Endodermal cell (in vitro differentiated cells): ENCODE data around the gene ADD1. TPM values are rescaled to one million over a fixed set of nuclear protein-coding genes. Genes with fewer than 3 reads are reported as not detected.

Source experiments
- DNase-seq: peaks from one replicate; pipeline ENCODE4 v3.0.0-alpha.2; 2017
- H3K27ac ChIP-seq: 2 replicates; pipeline ENCODE4 v1.5.1; 2013; ENCODE audit warnings: mild to moderate bottlenecking, low read depth, low read length, moderate library complexity
- H3K27me3 ChIP-seq: 2 replicates; pipeline ENCODE4 v1.6.1; 2013; ENCODE audit warnings: mild to moderate bottlenecking, low read length, moderate library complexity; ENCODE audit not compliant: insufficient read depth, control insufficient read depth, poor library complexity, severe bottlenecking
- H3K36me3 ChIP-seq: 2 replicates; pipeline ENCODE4 v1.7.0; 2013; ENCODE audit warnings: mild to moderate bottlenecking, low read length, moderate library complexity; ENCODE audit not compliant: control insufficient read depth, insufficient read depth
- H3K4me1 ChIP-seq: one replicate; pipeline ENCODE4 v1.7.0; 2013; ENCODE audit warnings: low read length; ENCODE audit not compliant: control insufficient read depth, insufficient read depth
- H3K4me3 ChIP-seq: 2 replicates; pipeline ENCODE4 v1.5.1; 2013; ENCODE audit warnings: mild to moderate bottlenecking, low read length, moderate library complexity
- H3K9ac ChIP-seq: 2 replicates; pipeline ENCODE4 v1.6.1; 2013; ENCODE audit warnings: mild to moderate bottlenecking, low read length, moderate library complexity; ENCODE audit not compliant: poor library complexity, severe bottlenecking; ENCODE audit errors: extremely low read depth
- H3K9me3 ChIP-seq: 2 replicates; pipeline ENCODE4 v1.6.1; 2013; ENCODE audit warnings: mild to moderate bottlenecking, low read length, moderate library complexity; ENCODE audit not compliant: control insufficient read depth
- H3K27ac Mint-ChIP-seq: 2 replicates; pipeline ENCODE4 v1.8.0; 2020; ENCODE audit warnings: mixed read lengths
- H3K27me3 Mint-ChIP-seq: 2 replicates; pipeline ENCODE4 v1.8.0; 2021; ENCODE audit warnings: mild to moderate bottlenecking, mixed read lengths; ENCODE audit not compliant: insufficient read depth
- H3K36me3 Mint-ChIP-seq: 2 replicates; pipeline ENCODE4 v1.8.0; 2020; ENCODE audit warnings: low read depth, mixed read lengths
- H3K4me1 Mint-ChIP-seq: 2 replicates; pipeline ENCODE4 v1.8.0; 2020; ENCODE audit warnings: mixed read lengths
- H3K4me3 Mint-ChIP-seq: 2 replicates; pipeline ENCODE4 v1.8.0; 2020; ENCODE audit warnings: mild to moderate bottlenecking, moderate library complexity, mixed read lengths
- H3K9me3 Mint-ChIP-seq: 2 replicates; pipeline ENCODE4 v1.8.0; 2020; ENCODE audit warnings: mild to moderate bottlenecking, mixed read lengths
- WGBS, 2 experiments: methylation state at CpG; one replicate each; pipeline versions ENCODE4 v1.1.5 to v1.1.7; 2013; ENCODE audit warnings: missing lambda C conversion rate in 2 of 2, mixed read lengths in 1 of 2; ENCODE audit not compliant: insufficient coverage in 1 of 2, insufficient read length in 1 of 2; 5-methylcytosine and 5-hydroxymethylcytosine counted together
- total RNA-seq, 2 donors: library from RNA; stranded (reverse); fragmentation: NEBNext Ultra II Directional in 1 of 2; extraction: Animal tissue kit (Norgen Biotek cat#: 25700) in 1 of 2; gene quantifications; 2 replicates in 1 of 2; 3 replicates in 1 of 2; pipeline ENCODE4 v1.2.1, GENCODE V29; 2021
- TF ChIP-seq, protein P1 (sequence below): fragments of 200-600 bp; sonication (generic); conservative IDR thresholded peaks from 2 replicates; pipeline ENCODE4 v1.5.0; 2021; ENCODE audit warnings: antibody characterized with exemption, mild to moderate bottlenecking

The ADD1 gene
- total RNA-seq, 2 donors from 2014 or later, result 231 to 257 TPM

DNA sequence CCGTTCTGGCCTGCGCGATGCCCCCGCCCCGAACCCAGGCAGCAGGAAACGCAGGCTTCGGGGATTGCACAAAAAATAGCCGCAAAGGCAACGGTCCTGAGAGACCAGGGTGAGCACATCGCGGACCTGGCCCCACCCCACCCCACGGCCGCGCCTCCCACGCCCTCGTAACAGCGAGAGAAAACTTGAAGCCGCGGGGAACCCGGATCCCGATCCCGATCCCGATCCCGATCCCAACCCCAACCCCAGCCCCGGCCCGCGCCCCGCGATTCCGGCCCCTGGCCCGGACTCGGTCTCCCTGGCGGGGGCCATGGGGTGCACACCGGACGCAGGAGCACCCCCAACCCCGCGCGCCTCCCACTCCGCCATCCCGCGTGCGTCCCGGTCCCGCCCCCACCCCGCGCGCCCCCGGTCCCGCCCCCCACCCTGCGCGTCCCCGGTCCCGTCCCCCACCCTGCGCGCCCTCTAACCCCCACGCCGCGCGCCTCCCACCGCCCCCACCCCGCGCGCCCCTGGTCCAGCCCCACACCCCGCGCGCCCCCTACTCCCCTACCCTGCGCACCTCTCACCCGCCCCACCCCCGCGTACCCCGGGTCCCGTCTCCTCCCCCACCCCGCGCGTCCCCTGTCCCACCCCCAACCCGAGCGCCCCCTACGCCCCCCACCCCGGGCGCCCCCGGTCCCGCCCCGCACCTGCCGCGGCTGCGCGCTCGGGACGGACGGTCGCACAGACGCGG, 90.6 kb downstream of the ADD1 start:
- H3K9me3 Mint-ChIP-seq, result no peaks in the 10 kb centered on the region
- H3K27ac ChIP-seq, result no peak overlapping the region

DNA sequence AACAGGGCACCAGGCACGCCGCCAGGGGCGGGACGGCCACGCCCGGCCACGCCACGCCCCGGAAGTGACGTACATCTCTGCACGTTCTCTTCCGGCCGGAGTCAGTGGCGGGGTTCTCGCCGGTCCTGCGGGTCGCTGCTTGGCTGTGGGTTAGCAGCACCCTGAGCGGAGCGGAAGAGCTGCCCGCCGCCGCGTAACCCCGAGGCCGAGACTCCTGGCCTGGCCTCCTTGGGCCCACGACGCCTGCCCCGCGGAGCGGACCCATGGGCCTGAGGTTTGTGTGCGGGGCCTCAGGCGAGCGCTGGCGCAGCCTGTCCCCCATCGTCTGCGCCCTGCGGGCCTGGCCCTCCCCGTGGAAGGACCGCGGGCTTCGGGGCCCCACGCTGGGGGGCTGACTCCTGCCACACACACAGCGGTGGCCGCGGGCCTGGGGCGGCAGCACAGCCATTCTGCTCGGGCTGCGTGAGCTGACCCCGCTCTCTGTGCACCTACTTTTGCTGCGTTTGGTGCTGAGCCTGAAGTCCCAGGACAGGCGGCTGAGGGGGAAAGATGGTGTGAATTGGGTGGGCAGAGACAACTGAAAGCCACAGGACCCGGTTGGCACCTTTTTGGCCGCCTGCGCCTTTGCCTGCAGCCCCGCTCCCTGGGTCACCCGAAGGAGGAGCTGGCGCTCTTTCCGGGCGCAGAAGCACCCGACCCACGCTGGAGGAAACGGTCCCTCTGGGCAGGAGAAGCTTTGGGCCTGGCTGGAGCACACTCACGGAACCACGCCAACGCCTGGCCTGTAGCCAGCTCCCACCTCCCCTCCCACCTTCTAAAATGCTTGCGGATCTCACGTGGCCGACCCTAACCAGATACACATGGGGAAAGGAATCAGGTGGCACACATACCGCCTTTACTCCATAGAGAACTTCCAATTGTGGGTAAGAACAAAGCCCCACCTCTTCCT, 91.4 kb downstream of the ADD1 start:
- Histone ChIP-seq H3K9me3 (no peaks in the 10 kb centered on the region), H3K9ac (peak overlapping the region; percentile 81), H3K4me3 (peak overlapping the region; percentile 90), H3K27ac (peak overlapping the region; percentile 59), H3K27me3 (no peaks in the 10 kb centered on the region), H3K4me1 (peaks cover 18% of the 10 kb centered on the region), H3K36me3 (peaks cover 38% of the 10 kb centered on the region)
- H3K27ac Mint-ChIP-seq, result peak overlapping the region; percentile 86
- no peaks in the 10 kb centered on the region for H3K27me3 Mint-ChIP-seq
- 1 to 3% methylated on average over 24 to 70 of the region's 70 CpGs for WGBS, 2 experiments
- H3K36me3 Mint-ChIP-seq, result peaks cover 33% of the 10 kb centered on the region
- no peaks in the 10 kb centered on the region for H3K9me3 Mint-ChIP-seq
- TF ChIP-seq, protein P1, sequence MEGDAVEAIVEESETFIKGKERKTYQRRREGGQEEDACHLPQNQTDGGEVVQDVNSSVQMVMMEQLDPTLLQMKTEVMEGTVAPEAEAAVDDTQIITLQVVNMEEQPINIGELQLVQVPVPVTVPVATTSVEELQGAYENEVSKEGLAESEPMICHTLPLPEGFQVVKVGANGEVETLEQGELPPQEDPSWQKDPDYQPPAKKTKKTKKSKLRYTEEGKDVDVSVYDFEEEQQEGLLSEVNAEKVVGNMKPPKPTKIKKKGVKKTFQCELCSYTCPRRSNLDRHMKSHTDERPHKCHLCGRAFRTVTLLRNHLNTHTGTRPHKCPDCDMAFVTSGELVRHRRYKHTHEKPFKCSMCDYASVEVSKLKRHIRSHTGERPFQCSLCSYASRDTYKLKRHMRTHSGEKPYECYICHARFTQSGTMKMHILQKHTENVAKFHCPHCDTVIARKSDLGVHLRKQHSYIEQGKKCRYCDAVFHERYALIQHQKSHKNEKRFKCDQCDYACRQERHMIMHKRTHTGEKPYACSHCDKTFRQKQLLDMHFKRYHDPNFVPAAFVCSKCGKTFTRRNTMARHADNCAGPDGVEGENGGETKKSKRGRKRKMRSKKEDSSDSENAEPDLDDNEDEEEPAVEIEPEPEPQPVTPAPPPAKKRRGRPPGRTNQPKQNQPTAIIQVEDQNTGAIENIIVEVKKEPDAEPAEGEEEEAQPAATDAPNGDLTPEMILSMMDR, result peak; percentile 21
- peak overlapping the region; percentile 75 for H3K4me3 Mint-ChIP-seq
- H3K4me1 Mint-ChIP-seq, result peaks cover 27% of the 10 kb centered on the region
- peak; percentile 96 for DNase-seq

More for the DNA sequence above, 90.6 kb downstream of the ADD1 start:
- H3K9ac ChIP-seq, result peak overlapping the region; percentile 11
- H3K9me3 ChIP-seq, result no peaks in the 10 kb centered on the region
- H3K4me3 ChIP-seq, result peak overlapping the region; percentile 90
- 2 to 12% methylated on average over 5 to 59 of the region's 93 CpGs for WGBS, 2 experiments
- TF ChIP-seq, protein P1, result no peak
- Mint-ChIP-seq H3K27ac (no peak overlapping the region), H3K27me3 (no peaks in the 10 kb centered on the region), H3K4me1 (peaks cover 27% of the 10 kb centered on the region), H3K36me3 (peaks cover 29% of the 10 kb centered on the region), H3K4me3 (peak overlapping the region; percentile 75)
- DNase-seq, result peak; percentile 67
- peaks cover 38% of the 10 kb centered on the region for H3K36me3 ChIP-seq
- no peaks in the 10 kb centered on the region for H3K27me3 ChIP-seq
- peaks cover 18% of the 10 kb centered on the region for H3K4me1 ChIP-seq
